GM21528 (cell line): ENCODE measurements around the gene TLE3.
"Not testable (repeated sequence)": the region's sequence is repeated elsewhere in the genome, so short reads cannot be mapped to it uniquely, and the experiment has no call there.

Experiments
- ATAC-seq: cut with Tn5 transposase; IDR thresholded peaks from one replicate; pipeline ENCODE4 v1.9.1; 2021; ENCODE audit warnings: mild to moderate bottlenecking, moderate library complexity; ENCODE audit not compliant: unreplicated experiment, low FRiP score

The TLE3 gene

GRCh38 chr15:70127288-70127746 lies 29.6 kb upstream of the TLE3 start:
- ATAC-seq = no peak

GRCh38 chr15:70126362-70126761 lies 28.6 kb upstream of the TLE3 start:
- ATAC-seq = no peak

GRCh38 chr15:70125605-70126004 lies 27.9 kb upstream of the TLE3 start:
- ATAC-seq = no peak

GRCh38 chr15:70121624-70122302 lies 24.0 kb upstream of the TLE3 start:
- ATAC-seq = no peak

GRCh38 chr15:70120958-70121623 lies 23.4 kb upstream of the TLE3 start:
- no peak for ATAC-seq

- ATAC-seq = no peak
These were observed 22.3 kb upstream of the TLE3 start for GRCh38 chr15:70119911-70120508.

GRCh38 chr15:70118599-70118998 lies 20.9 kb upstream of the TLE3 start:
- ATAC-seq = no peak

- no peak for ATAC-seq
These were observed 18.6 kb upstream of the TLE3 start for GRCh38 chr15:70116317-70116716.

- no peak for ATAC-seq
These were observed 16.5 kb upstream of the TLE3 start for GRCh38 chr15:70114221-70114620.

GRCh38 chr15:70113304-70113700 lies 15.6 kb upstream of the TLE3 start:
- ATAC-seq = no peak

- ATAC-seq = not testable (repeated sequence)
These were observed 15.0 kb upstream of the TLE3 start for GRCh38 chr15:70112572-70113303.

- no peak for ATAC-seq
These were observed 14.3 kb upstream of the TLE3 start for GRCh38 chr15:70112074-70112395.

GRCh38 chr15:70111203-70112073 lies 13.7 kb upstream of the TLE3 start:
- no peak for ATAC-seq

- ATAC-seq = no peak
These were observed 12.3 kb upstream of the TLE3 start for GRCh38 chr15:70109978-70110377.

GRCh38 chr15:70109531-70109930 lies 11.8 kb upstream of the TLE3 start:
- ATAC-seq = no peak

GRCh38 chr15:70103880-70104626 lies 6.3 kb upstream of the TLE3 start:
- no peak for ATAC-seq

GRCh38 chr15:70102827-70103226 lies 5.1 kb upstream of the TLE3 start:
- ATAC-seq = no peak

GRCh38 chr15:70101459-70102113 lies 3.9 kb upstream of the TLE3 start:
- no peak for ATAC-seq
